Mesothelial cell of epicardium (in vitro differentiated cells): ENCODE data around the gene ARL4A. TPM values are rescaled to one million over a fixed set of nuclear protein-coding genes. Genes with fewer than 3 reads are reported as not detected.

Source experiments
- DNase-seq, 2 experiments: peaks; one replicate each; pipeline ENCODE4 v3.0.0; 2021; ENCODE audit warnings: low spot score in 2 of 2; ENCODE audit not compliant: unreplicated experiment in 2 of 2
- H3K27ac Mint-ChIP-seq: 2 replicates; pipeline ENCODE4 v1.8.0; 2021; ENCODE audit warnings: mixed read lengths
- H3K27me3 Mint-ChIP-seq: 2 replicates; pipeline ENCODE4 v1.8.0; 2021; ENCODE audit warnings: low read depth, mixed read lengths
- H3K36me3 Mint-ChIP-seq: 2 replicates; pipeline ENCODE4 v1.8.0; 2021; ENCODE audit warnings: mixed read lengths
- H3K4me1 Mint-ChIP-seq: 2 replicates; pipeline ENCODE4 v1.8.0; 2021; ENCODE audit warnings: mixed read lengths
- H3K4me3 Mint-ChIP-seq: 2 replicates; pipeline ENCODE4 v1.8.0; 2021; ENCODE audit warnings: mild to moderate bottlenecking, moderate library complexity, mixed read lengths
- H3K9me3 Mint-ChIP-seq: 2 replicates; pipeline ENCODE4 v1.8.0; 2021; ENCODE audit warnings: mixed read lengths
- CTCF ChIP-seq: fragments of 200-600 bp; sonication (generic); IDR thresholded peaks from one replicate; pipeline ENCODE4 v1.5.0; 2021; ENCODE audit warnings: antibody characterized with exemption; ENCODE audit not compliant: unreplicated experiment
- total RNA-seq: library from RNA; stranded (reverse); gene quantifications from 3 replicates; pipeline ENCODE4 v1.2.1, GENCODE V29; 2021

ARL4A gene
- total RNA-seq, 1 donor from 2014 or later, result 62.5 TPM

GRCh38 chr7:12737836-12738235 lies 50.4 kb downstream of the ARL4A start:
- Mint-ChIP-seq H3K9me3 (no peaks in the 10 kb centered on the region), H3K4me1 (peaks cover 19% of the 10 kb centered on the region), H3K36me3 (no peaks in the 10 kb centered on the region), H3K4me3 (no peak overlapping the region), H3K27ac (no peak overlapping the region), H3K27me3 (no peaks in the 10 kb centered on the region)
- TF ChIP-seq CTCF, result no peak
- no peak for DNase-seq

- TF ChIP-seq CTCF, result no peak
- H3K27ac Mint-ChIP-seq, result no peak overlapping the region
- H3K4me3 Mint-ChIP-seq, result no peak overlapping the region
- no peak for DNase-seq
- H3K36me3 Mint-ChIP-seq, result no peaks in the 10 kb centered on the region
- H3K4me1 Mint-ChIP-seq, result peaks cover 19% of the 10 kb centered on the region
- H3K27me3 Mint-ChIP-seq, result no peaks in the 10 kb centered on the region
- H3K9me3 Mint-ChIP-seq, result no peaks in the 10 kb centered on the region
Measured at GRCh38 chr7:12738665-12739064, 51.2 kb downstream of the ARL4A start.

Other genes with a start within 250 kb of the ARL4A start
- 2.5 to 3.9 TPM (median 3.3 TPM) in 3 replicates for gene SCIN, start 116.9 kb upstream of the ARL4A start, total RNA-seq